HEK293T (cell line): Measurements from ENCODE around the gene TGFBI.

Experiments used
- CTCF ChIA-PET: fragments of 350-600 bp; formaldehyde crosslinking; extraction: SDS; loops from one replicate; lab custom pipeline; 2021; ENCODE audit warnings: antibody characterized with exemption, inconsistent platforms; lab: Yijun Ruan, JAX
- POLR2A ChIA-PET: fragments of 350-600 bp; formaldehyde crosslinking; extraction: SDS; loops from one replicate; lab custom pipeline; 2020; ENCODE audit warnings: antibody characterized with exemption, inconsistent platforms; lab: Yijun Ruan, JAX
- DNase-seq: peaks from one replicate; pipeline ENCODE4 v3.0.0; 2012; ENCODE audit warnings: mixed read lengths; ENCODE audit errors: extremely low spot score
- ARNT ChIP-seq: fragments of 450-650 bp; IDR thresholded peaks from 2 replicates; pipeline ENCODE4 v1.6.1; 2017; ENCODE audit warnings: mild to moderate bottlenecking
- BHLHE40 ChIP-seq: fragments of 450-650 bp; IDR thresholded peaks from 2 replicates; pipeline ENCODE4 v1.6.1; 2016; ENCODE audit warnings: mild to moderate bottlenecking, moderate library complexity, borderline replicate concordance
- CTBP1 ChIP-seq: fragments of 450-650 bp; IDR thresholded peaks from 2 replicates; pipeline ENCODE4 v1.6.1; 2016; ENCODE audit warnings: borderline replicate concordance
- ELF4 ChIP-seq: fragments of 450-650 bp; IDR thresholded peaks from 2 replicates; pipeline ENCODE4 v1.6.1; 2017; ENCODE audit warnings: antibody characterized with exemption
- FOXA1 ChIP-seq: fragments of 450-650 bp; IDR thresholded peaks from 2 replicates; pipeline ENCODE4 v1.6.1; 2016; ENCODE audit warnings: mild to moderate bottlenecking
- FOXK2 ChIP-seq: fragments of 450-650 bp; IDR thresholded peaks from 2 replicates; pipeline ENCODE4 v1.6.1; 2016; ENCODE audit warnings: mild to moderate bottlenecking
- FOXM1 ChIP-seq: fragments of 450-650 bp; IDR thresholded peaks from 2 replicates; pipeline ENCODE4 v1.6.1; 2017; ENCODE audit warnings: mild to moderate bottlenecking, borderline replicate concordance
- HDGF ChIP-seq: fragments of 450-650 bp; IDR thresholded peaks from 2 replicates; pipeline ENCODE4 v1.6.1; 2017; ENCODE audit warnings: antibody characterized with exemption, borderline replicate concordance
- L3MBTL2 ChIP-seq: fragments of 450-650 bp; conservative IDR thresholded peaks from 2 replicates; pipeline ENCODE4 v1.6.1; 2016; ENCODE audit warnings: mild to moderate bottlenecking
- LEF1 ChIP-seq: fragments of 450-650 bp; IDR thresholded peaks from 2 replicates; pipeline ENCODE4 v1.6.1; 2017; ENCODE audit warnings: mild to moderate bottlenecking, borderline replicate concordance
- NFRKB ChIP-seq: fragments of 450-650 bp; IDR thresholded peaks from 2 replicates; pipeline ENCODE4 v1.6.1; 2016; ENCODE audit warnings: mild to moderate bottlenecking, moderate library complexity
- SP1 ChIP-seq: fragments of 450-650 bp; IDR thresholded peaks from 2 replicates; pipeline ENCODE4 v1.6.1; 2017
- SUZ12 ChIP-seq: fragments of 450-650 bp; IDR thresholded peaks from 2 replicates; pipeline ENCODE4 v1.6.1; 2016; ENCODE audit warnings: mild to moderate bottlenecking
- TARDBP ChIP-seq: fragments of 450-650 bp; IDR thresholded peaks from 2 replicates; pipeline ENCODE4 v1.6.1; 2016
- ZNF384 ChIP-seq: fragments of 450-650 bp; IDR thresholded peaks from 2 replicates; pipeline ENCODE4 v1.6.1; 2016
- TF ChIP-seq, protein P1 (sequence below): fragments of 450-650 bp; IDR thresholded peaks from 2 replicates; pipeline ENCODE4 v1.6.1; 2016

The TGFBI gene

DNA sequence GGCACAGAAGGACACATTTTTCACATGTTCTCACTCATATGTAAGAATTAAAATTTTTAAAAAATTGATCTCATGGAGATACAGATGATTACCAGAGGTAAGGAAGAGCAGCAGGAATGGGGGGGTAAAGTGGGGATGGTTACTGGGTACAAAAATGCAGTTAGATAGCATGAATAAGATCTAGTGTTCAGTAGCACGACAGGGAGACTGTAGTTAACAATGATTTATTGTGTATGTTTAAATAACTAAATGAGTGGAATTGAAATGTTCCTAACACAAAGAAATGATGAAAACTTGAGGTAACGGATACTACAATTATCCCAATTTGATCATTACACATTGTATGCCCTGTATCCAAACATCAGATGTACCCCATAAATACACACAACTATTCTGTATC is 15.2 kb upstream of the TGFBI start:
- no peak for TF ChIP-seq ELF4
- TF ChIP-seq HDGF: no peak
- no peak for TF ChIP-seq ZNF384
- no peak for TF ChIP-seq BHLHE40
- TF ChIP-seq LEF1: no peak
- TF ChIP-seq FOXA1: no peak
- TF ChIP-seq ARNT: no peak
- no peak for TF ChIP-seq FOXK2
- no peak for TF ChIP-seq SUZ12
- no peak for DNase-seq
- ChIA-PET CTCF (interaction anchor here (1.0 kb wide), 1 partner anchor 13 kb away, joined by 3 read pairs; no protein-coding TSS in a partner anchor), POLR2A (no interaction called here)

DNA sequence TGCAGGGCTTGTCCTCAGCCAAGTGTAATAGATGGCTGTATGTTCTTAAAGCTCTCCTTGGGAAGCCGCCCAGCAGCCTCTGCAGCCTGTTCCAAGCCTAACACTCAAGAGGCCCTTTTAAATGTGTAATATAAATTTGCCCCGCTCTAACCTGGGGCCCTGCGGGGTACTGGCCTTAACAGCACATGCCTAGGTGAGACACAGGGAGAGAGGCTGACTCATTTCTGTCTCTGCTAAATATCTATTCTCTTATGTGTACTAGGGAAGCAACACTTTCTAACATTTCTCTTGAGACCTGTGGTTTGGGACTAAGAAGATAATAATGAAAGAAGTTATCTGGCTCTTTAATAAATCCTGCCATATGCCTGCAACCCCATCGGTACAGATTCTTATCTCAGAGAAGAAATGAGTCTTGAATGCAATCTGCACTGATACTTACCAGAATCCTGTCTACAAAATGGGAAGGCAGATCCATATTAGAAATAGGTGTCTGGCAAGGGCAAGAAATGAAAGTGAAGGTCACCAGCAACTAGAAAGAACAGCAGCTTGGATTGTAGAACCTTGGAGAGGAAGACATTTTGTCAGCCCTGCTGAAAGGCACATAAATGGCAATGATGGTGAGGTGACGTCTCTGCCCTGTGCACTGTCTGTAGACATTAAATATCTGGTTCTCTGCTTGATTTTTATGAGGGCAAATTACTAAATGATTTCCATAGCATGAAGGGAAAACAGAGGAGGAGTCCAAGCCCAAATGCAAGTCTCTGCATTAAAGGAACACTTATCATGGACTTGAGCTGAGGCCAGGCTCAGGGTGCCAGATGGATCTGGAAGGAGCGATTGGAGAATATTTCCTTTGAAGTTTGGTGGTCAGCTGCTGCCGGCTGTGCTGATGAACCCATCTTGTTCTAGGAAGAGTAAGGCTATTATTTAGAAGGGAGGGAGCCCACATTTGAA is 14.5 kb upstream of the TGFBI start:
- ChIA-PET POLR2A (no interaction called here), CTCF (interaction anchor here (1.0 kb wide), 1 partner anchor 12 kb away, joined by 3 read pairs; no protein-coding TSS in a partner anchor)
- no peak for DNase-seq
- TF ChIP-seq SP1 (no peak), ELF4 (no peak), NFRKB (no peak), LEF1 (no peak), SUZ12 (no peak), L3MBTL2 (no peak), ARNT (no peak), ZNF384 (no peak), CTBP1 (no peak), BHLHE40 (no peak), FOXA1 (no peak), HDGF (no peak), FOXK2 (no peak), FOXM1 (no peak), TARDBP (no peak)
- TF ChIP-seq, protein P1, sequence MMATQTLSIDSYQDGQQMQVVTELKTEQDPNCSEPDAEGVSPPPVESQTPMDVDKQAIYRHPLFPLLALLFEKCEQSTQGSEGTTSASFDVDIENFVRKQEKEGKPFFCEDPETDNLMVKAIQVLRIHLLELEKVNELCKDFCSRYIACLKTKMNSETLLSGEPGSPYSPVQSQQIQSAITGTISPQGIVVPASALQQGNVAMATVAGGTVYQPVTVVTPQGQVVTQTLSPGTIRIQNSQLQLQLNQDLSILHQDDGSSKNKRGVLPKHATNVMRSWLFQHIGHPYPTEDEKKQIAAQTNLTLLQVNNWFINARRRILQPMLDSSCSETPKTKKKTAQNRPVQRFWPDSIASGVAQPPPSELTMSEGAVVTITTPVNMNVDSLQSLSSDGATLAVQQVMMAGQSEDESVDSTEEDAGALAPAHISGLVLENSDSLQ: no peak

DNA sequence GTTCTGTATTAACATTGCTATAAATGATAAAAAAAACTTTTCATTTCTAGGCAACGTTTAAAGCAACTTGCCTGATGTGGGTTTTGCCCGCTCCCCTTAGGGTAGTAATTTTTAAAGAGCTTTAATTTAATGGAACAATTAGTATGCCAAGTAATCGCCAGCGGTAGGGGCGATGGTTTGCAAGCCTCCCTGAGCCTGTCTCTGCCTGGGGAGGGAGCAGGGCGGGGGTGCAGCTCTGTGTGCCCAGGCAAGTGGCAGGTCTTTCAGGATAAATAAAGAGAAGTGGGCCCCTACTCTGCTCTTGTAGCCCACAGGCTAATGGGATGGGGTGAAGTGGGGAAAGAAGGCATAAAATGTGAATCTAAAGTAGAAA is 13.8 kb upstream of the TGFBI start:
- ChIA-PET POLR2A (no interaction called here), CTCF (no interaction called here)
- TF ChIP-seq FOXM1: no peak
- TF ChIP-seq ELF4: no peak
- no peak for TF ChIP-seq FOXK2
- TF ChIP-seq LEF1: no peak
- no peak for TF ChIP-seq ZNF384
- TF ChIP-seq, protein P1: no peak
- TF ChIP-seq NFRKB: no peak
- TF ChIP-seq TARDBP: no peak
- TF ChIP-seq HDGF: no peak
- TF ChIP-seq SP1: no peak
- no peak for TF ChIP-seq BHLHE40
- no peak for TF ChIP-seq CTBP1
- TF ChIP-seq SUZ12: no peak
- TF ChIP-seq FOXA1: no peak
- no peak for TF ChIP-seq ARNT
- DNase-seq: no peak

DNA sequence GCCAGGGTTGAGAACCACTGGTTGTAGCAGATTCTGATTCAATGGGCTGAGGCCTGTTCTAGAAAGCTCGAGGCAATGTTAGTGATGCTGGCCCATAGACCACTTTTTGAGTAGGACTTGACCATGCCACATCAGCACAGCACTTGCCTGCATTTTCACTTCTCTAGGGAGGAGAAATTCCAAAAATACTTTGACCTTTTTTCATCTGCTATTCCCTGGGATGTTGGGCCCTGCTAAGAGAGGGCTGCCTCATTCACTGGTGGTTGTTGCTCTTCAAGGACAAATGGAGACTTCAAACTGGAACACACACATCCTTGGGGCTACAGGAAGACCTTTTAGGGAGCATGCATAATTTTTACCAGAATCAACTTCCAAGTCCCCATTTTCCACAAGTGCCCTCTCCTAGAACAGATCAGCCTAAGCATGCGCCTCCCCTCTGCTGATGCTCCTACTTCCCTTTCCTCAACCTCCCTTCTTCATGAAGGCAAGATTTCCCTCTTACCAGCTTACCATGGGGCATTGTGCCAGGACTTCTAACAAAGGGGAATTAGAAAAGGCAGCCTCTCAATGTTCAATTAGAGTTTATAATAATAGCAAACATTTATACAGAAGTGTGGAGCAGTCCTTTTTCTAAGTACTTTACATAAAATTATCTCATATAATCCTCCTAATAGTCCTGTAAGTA is 12.7 kb upstream of the TGFBI start:
- CTCF ChIA-PET: no interaction called here
- no peak for TF ChIP-seq BHLHE40
- TF ChIP-seq SUZ12: no peak
- no peak for TF ChIP-seq FOXM1
- no peak for TF ChIP-seq FOXA1
- POLR2A ChIA-PET: no interaction called here

DNA sequence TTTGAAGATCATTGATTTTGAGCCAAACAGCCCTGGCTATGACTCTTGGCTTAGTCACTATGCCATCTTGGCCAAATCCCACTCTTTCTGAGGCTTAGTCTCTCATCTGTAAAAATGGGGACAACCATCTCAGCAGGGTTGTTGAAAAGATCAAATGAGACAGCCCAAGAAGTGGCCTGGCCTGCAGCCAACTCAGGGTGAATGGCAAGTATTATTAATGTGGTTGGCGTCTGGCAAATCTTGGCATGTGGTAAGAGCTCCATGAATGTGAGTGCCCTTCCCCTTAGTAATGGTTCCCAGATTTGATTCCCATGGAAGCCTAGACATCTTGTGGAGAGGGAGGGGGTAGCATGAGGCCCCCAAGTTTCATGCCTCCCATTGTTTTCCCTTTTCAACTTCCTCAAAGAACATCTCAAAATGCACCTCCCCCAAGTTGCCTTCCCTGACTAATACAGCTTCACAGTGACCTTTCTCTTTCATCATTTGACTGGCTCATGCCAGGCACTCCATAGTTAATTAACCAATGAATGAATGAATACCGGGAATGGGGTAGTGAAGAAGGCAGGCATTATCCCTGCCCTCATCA is 11.8 kb upstream of the TGFBI start:
- TF ChIP-seq FOXK2 (no peak), FOXM1 (no peak), FOXA1 (no peak), L3MBTL2 (no peak), BHLHE40 (no peak), ZNF384 (no peak), LEF1 (no peak), TARDBP (no peak), ELF4 (no peak), SP1 (no peak), ARNT (no peak), CTBP1 (no peak), HDGF (no peak)
- TF ChIP-seq, protein P1: no peak
- POLR2A ChIA-PET: no interaction called here
- DNase-seq: no peak
- CTCF ChIA-PET: no interaction called here

More for the DNA sequence above, 12.7 kb upstream of the TGFBI start:
- no peak for DNase-seq
